Right cardiac atrium (tissue), 5 donors: ENCODE data around the gene NEDD4L. TPM values are rescaled to one million over a fixed set of nuclear protein-coding genes. Genes with fewer than 3 reads are reported as not detected.

ENCODE experiments used
- ATAC-seq, 2 donors: fragments of 200-7000 bp; cut with Tn5 transposase; one replicate each; pipeline versions ENCODE4 v1.8.0 to v1.9.1; 2020; ENCODE audit warnings: moderate library complexity in 2 of 2, mild to moderate bottlenecking in 1 of 2
- DNase-seq, 3 donors: peaks; one replicate each; pipeline ENCODE4 v3.0.0-alpha.2; 2020
- H3K27ac ChIP-seq: one replicate; pipeline ENCODE4 v1.5.1; 2013; ENCODE audit warnings: mild to moderate bottlenecking, low read length, control low read depth, moderate library complexity
- H3K27me3 ChIP-seq: one replicate; pipeline ENCODE4 v1.6.1; 2013; ENCODE audit not compliant: control insufficient read depth, insufficient read depth
- H3K4me1 ChIP-seq: one replicate; pipeline ENCODE4 v1.6.1; 2013; ENCODE audit warnings: low read length; ENCODE audit not compliant: control insufficient read depth, insufficient read depth
- H3K4me3 ChIP-seq: one replicate; pipeline ENCODE4 v1.5.1; 2013; ENCODE audit warnings: low read length, control low read depth
- H3K9me3 ChIP-seq: one replicate; pipeline ENCODE4 v1.6.1; 2013; ENCODE audit warnings: low read length; ENCODE audit not compliant: control insufficient read depth
- WGBS: extraction: QIAGEN DNeasy Blood & Tissue Kit; methylation state at CpG from one replicate; pipeline ENCODE4 v1.1.7; 2013; 5-methylcytosine and 5-hydroxymethylcytosine counted together
- intact Hi-C, 4 donors: fragments of 100-400 bp; cut with DNase I; formaldehyde crosslinking; loops; one replicate each; pipeline versions ENCODE4 v1.11.0 to v1.14.0; 2022 to 2023
- polyA plus RNA-seq: library from polyadenylated mRNA; stranded (reverse); fragments of 200-250 nt; gene quantifications from one replicate; pipeline ENCODE4 v1.2.3, GENCODE V29; 2013
- total RNA-seq, 4 donors: library from RNA; stranded (reverse); fragmentation: NEBNext Ultra II Directional; extraction: Animal tissue kit (Norgen Biotek cat#: 25700); gene quantifications; one replicate each; pipeline ENCODE4 v1.2.1, GENCODE V29; 2021
- donor health status: healthy with polysubstance abuse.
- donor health status: DM: no; HTN: yes; CAD: no.
- donor health status: DM: no; HTN: no; CAD: no.
- donor health status: DM: no; HTN: yes; CAD: no; lungs with severe emphysema.
- donor health status: DM: yes; HTN: yes; CAD: no.

Gene NEDD4L
- total and polyA plus RNA-seq, 5 donors = 25.7 to 87.5 (median 74.0) TPM

GRCh38 chr18:58013241-58014211, 30.5 kb upstream of the NEDD4L start:
- H3K4me3 ChIP-seq = no peak overlapping the region
- no peaks in the 10 kb centered on the region for H3K27me3 ChIP-seq
- H3K27ac ChIP-seq = no peak overlapping the region
- no peak for DNase-seq
- no peaks in the 10 kb centered on the region for H3K4me1 ChIP-seq
- ATAC-seq = no peak
- intact Hi-C loops = loop anchor here in 1 of 4 donors (5.0 kb wide), 1 partner anchor 459 kb away; no protein-coding TSS in a partner anchor
- 59% methylated on average over 8 of the region's 8 CpGs for WGBS
- H3K9me3 ChIP-seq = no peaks in the 10 kb centered on the region

- 77% methylated on average over 13 of the region's 13 CpGs for WGBS
- intact Hi-C loops = no loop called here
- DNase-seq (no peak), ATAC-seq (no peak)
- Histone ChIP-seq H3K4me1 (no peaks in the 10 kb centered on the region), H3K4me3 (no peak overlapping the region), H3K27ac (no peak overlapping the region), H3K9me3 (no peaks in the 10 kb centered on the region), H3K27me3 (no peaks in the 10 kb centered on the region)
Observed at GRCh38 chr18:58015065-58015780, 28.8 kb upstream of the NEDD4L start.

- intact Hi-C loops = no loop called here
- DNase-seq = no peak
- Histone ChIP-seq H3K9me3 (no peaks in the 10 kb centered on the region), H3K4me3 (no peak overlapping the region), H3K27ac (no peak overlapping the region), H3K4me1 (no peaks in the 10 kb centered on the region), H3K27me3 (no peaks in the 10 kb centered on the region)
- no peak for ATAC-seq
Observed at GRCh38 chr18:58017267-58017666, 26.8 kb upstream of the NEDD4L start.

- intact Hi-C loops = no loop called here
- no peak for ATAC-seq
- H3K4me3 ChIP-seq = no peak overlapping the region
Observed at GRCh38 chr18:58020567-58021107, 23.4 kb upstream of the NEDD4L start.

GRCh38 chr18:58021504-58021903, 22.5 kb upstream of the NEDD4L start:
- H3K4me1 ChIP-seq = no peaks in the 10 kb centered on the region
- no peaks in the 10 kb centered on the region for H3K9me3 ChIP-seq
- H3K4me3 ChIP-seq = no peak overlapping the region
- ATAC-seq = no peak
- no peaks in the 10 kb centered on the region for H3K27me3 ChIP-seq
- intact Hi-C loops = no loop called here
- no peak overlapping the region for H3K27ac ChIP-seq
- WGBS = 95% methylated on average over 4 of the region's 4 CpGs
- no peak for DNase-seq

More at GRCh38 chr18:58020567-58021107, 23.4 kb upstream of the NEDD4L start:
- no peaks in the 10 kb centered on the region for H3K27me3 ChIP-seq
- 97% methylated on average over 3 of the region's 3 CpGs for WGBS
- no peaks in the 10 kb centered on the region for H3K9me3 ChIP-seq
- H3K4me1 ChIP-seq = no peaks in the 10 kb centered on the region
- no peak for DNase-seq
- no peak overlapping the region for H3K27ac ChIP-seq

GRCh38 chr18:58023108-58023507, 20.9 kb upstream of the NEDD4L start:
- H3K9me3 ChIP-seq = no peaks in the 10 kb centered on the region
- 92% methylated on average over 2 of the region's 2 CpGs for WGBS
- ATAC-seq (no peak), DNase-seq (no peak)
- no peak overlapping the region for H3K27ac ChIP-seq
- intact Hi-C loops = no loop called here
- H3K4me1 ChIP-seq = no peaks in the 10 kb centered on the region
- no peak overlapping the region for H3K4me3 ChIP-seq
- no peaks in the 10 kb centered on the region for H3K27me3 ChIP-seq

- H3K27me3 ChIP-seq = no peaks in the 10 kb centered on the region
- DNase-seq (no peak), ATAC-seq (no peak)
- no peak overlapping the region for H3K27ac ChIP-seq
- intact Hi-C loops = no loop called here
- H3K9me3 ChIP-seq = no peaks in the 10 kb centered on the region
- H3K4me1 ChIP-seq = no peaks in the 10 kb centered on the region
- WGBS = 48% methylated on average over 3 of the region's 3 CpGs
- H3K4me3 ChIP-seq = no peak overlapping the region
Observed at GRCh38 chr18:58024139-58024538, 19.9 kb upstream of the NEDD4L start.

GRCh38 chr18:58025205-58025604, 18.8 kb upstream of the NEDD4L start:
- 93% methylated on average over 7 of the region's 7 CpGs for WGBS

GRCh38 chr18:58025733-58026132, 18.3 kb upstream of the NEDD4L start:
- intact Hi-C loops = no loop called here
- 75% methylated on average over 2 of the region's 2 CpGs for WGBS
- Histone ChIP-seq H3K27ac (no peak overlapping the region), H3K4me3 (no peak overlapping the region), H3K4me1 (no peaks in the 10 kb centered on the region), H3K9me3 (no peaks in the 10 kb centered on the region), H3K27me3 (no peaks in the 10 kb centered on the region)
- ATAC-seq = no peak
- DNase-seq = no peak

More at GRCh38 chr18:58025205-58025604, 18.8 kb upstream of the NEDD4L start:
- DNase-seq = no peak
- no peak for ATAC-seq
- H3K4me3 ChIP-seq = no peak overlapping the region
- H3K27me3 ChIP-seq = no peaks in the 10 kb centered on the region
- intact Hi-C loops = no loop called here
- H3K27ac ChIP-seq = no peak overlapping the region
- no peaks in the 10 kb centered on the region for H3K9me3 ChIP-seq
- H3K4me1 ChIP-seq = no peaks in the 10 kb centered on the region

GRCh38 chr18:58026395-58026794, 17.6 kb upstream of the NEDD4L start:
- DNase-seq = no peak
- Histone ChIP-seq H3K4me1 (no peaks in the 10 kb centered on the region), H3K27me3 (no peaks in the 10 kb centered on the region), H3K4me3 (no peak overlapping the region), H3K27ac (no peak overlapping the region), H3K9me3 (no peaks in the 10 kb centered on the region)
- intact Hi-C loops = no loop called here
- WGBS = 85% methylated on average over 3 of the region's 3 CpGs
- no peak for ATAC-seq

- H3K4me1 ChIP-seq = no peaks in the 10 kb centered on the region
- no peak for DNase-seq
- H3K27ac ChIP-seq = no peak overlapping the region
- WGBS = 48% methylated on average over 2 of the region's 2 CpGs
- intact Hi-C loops = no loop called here
- no peak for ATAC-seq
- no peaks in the 10 kb centered on the region for H3K27me3 ChIP-seq
- no peak overlapping the region for H3K4me3 ChIP-seq
- no peaks in the 10 kb centered on the region for H3K9me3 ChIP-seq
Observed at GRCh38 chr18:58026857-58027256, 17.2 kb upstream of the NEDD4L start.
